Fibroblast of the aortic adventitia (primary cell): ENCODE measurements around the gene BCOR. TPM values are rescaled to one million over a fixed set of nuclear protein-coding genes. Genes with fewer than 3 reads are reported as not detected.
A peak's percentile ranks its signal among the peaks of the same experiment; 100 is the strongest.

Experiments
- DNase-seq: peaks from one replicate; pipeline ENCODE4 v3.0.0-alpha.2; 2010; ENCODE audit warnings: low read depth
- H3K4me3 ChIP-seq: 2 replicates; pipeline ENCODE4 v1.5.1; 2011; ENCODE audit warnings: low read depth, mild to moderate bottlenecking, control low read depth, low read length, moderate library complexity
- CTCF ChIP-seq: IDR thresholded peaks from 2 replicates; pipeline ENCODE4 v1.5.1; 2011; ENCODE audit warnings: mild to moderate bottlenecking, low read length, control low read depth, inconsistent platforms; ENCODE audit not compliant: insufficient read depth
- total RNA-seq: library from RNA; depleted of rRNA; stranded (reverse); fragments of >200 nt; gene quantifications from 2 replicates; pipeline ENCODE4 v1.2.3, GENCODE V29; 2012; ENCODE audit warnings: low replicate concordance

Gene BCOR
- total RNA-seq, 1 donor: 12.7 TPM

GRCh38 chrX:40090050-40090804, 7.5 kb downstream of the BCOR start:
- H3K4me3 ChIP-seq: peak overlapping the region; percentile 40
- TF ChIP-seq CTCF: no peak
- no peak for DNase-seq

GRCh38 chrX:40088803-40089540, 8.8 kb downstream of the BCOR start:
- no peak for TF ChIP-seq CTCF
- DNase-seq: no peak
- no peak overlapping the region for H3K4me3 ChIP-seq

- no peak for TF ChIP-seq CTCF
- no peak overlapping the region for H3K4me3 ChIP-seq
- no peak for DNase-seq
Measured at GRCh38 chrX:40088299-40088625, 9.5 kb downstream of the BCOR start.

- TF ChIP-seq CTCF: no peak
- no peak overlapping the region for H3K4me3 ChIP-seq
- no peak for DNase-seq
Measured at GRCh38 chrX:40087425-40088298, 10.1 kb downstream of the BCOR start.

- TF ChIP-seq CTCF: no peak
- H3K4me3 ChIP-seq: no peak overlapping the region
- DNase-seq: no peak
Measured at GRCh38 chrX:40086569-40087335, 11.0 kb downstream of the BCOR start.

- DNase-seq: no peak
- no peak for TF ChIP-seq CTCF
- H3K4me3 ChIP-seq: no peak overlapping the region
Measured at GRCh38 chrX:40085714-40086113, 12.0 kb downstream of the BCOR start.
